ENCODE measurements around the gene AIMP1.
"Not testable (repeated sequence)": the region's sequence is repeated elsewhere in the genome, so short reads cannot be mapped to it uniquely, and the experiment has no call there.

AIMP1 gene

GRCh38 chr4:106314960-106315359 is 1.4 kb upstream of the AIMP1 start:
- no peak for DNase-seq

GRCh38 chr4:106315476-106315967 is 828 bp upstream of the AIMP1 start:
- no peak for DNase-seq

GRCh38 chr4:106316773-106317409 is 541 bp downstream of the AIMP1 start:
- DNase-seq, result no peak

GRCh38 chr4:106317815-106318214 is 1.5 kb downstream of the AIMP1 start:
- DNase-seq, result no peak

- no peak for DNase-seq
Observed at GRCh38 chr4:106318511-106318910, 2.2 kb downstream of the AIMP1 start.

- no peak for DNase-seq
Observed at GRCh38 chr4:106320235-106320634, 3.9 kb downstream of the AIMP1 start.

- DNase-seq, result not testable (repeated sequence)
Observed at GRCh38 chr4:106321168-106321567, 4.8 kb downstream of the AIMP1 start.

- not testable (repeated sequence) for DNase-seq
Observed at GRCh38 chr4:106321814-106322213, 5.5 kb downstream of the AIMP1 start.

GRCh38 chr4:106323119-106323518 is 6.8 kb downstream of the AIMP1 start:
- no peak for DNase-seq

GRCh38 chr4:106325800-106326199 is 9.4 kb downstream of the AIMP1 start:
- no peak for DNase-seq

- peak; percentile 3 for DNase-seq
Observed at GRCh38 chr4:106329041-106329618, 12.8 kb downstream of the AIMP1 start.

- DNase-seq, result no peak
Observed at GRCh38 chr4:106333186-106333585, 16.8 kb downstream of the AIMP1 start.

GRCh38 chr4:106334741-106335470 is 18.6 kb downstream of the AIMP1 start:
- DNase-seq, result no peak

- DNase-seq, result no peak
Observed at GRCh38 chr4:106336618-106337017, 20.3 kb downstream of the AIMP1 start.

- no peak for DNase-seq
Observed at GRCh38 chr4:106337916-106338315, 21.6 kb downstream of the AIMP1 start.

- no peak for DNase-seq
Observed at GRCh38 chr4:106338671-106339070, 22.3 kb downstream of the AIMP1 start.

GRCh38 chr4:106339431-106339830 is 23.1 kb downstream of the AIMP1 start:
- no peak for DNase-seq

- no peak for DNase-seq
Observed at GRCh38 chr4:106340774-106341173, 24.4 kb downstream of the AIMP1 start.

- no peak for DNase-seq
Observed at GRCh38 chr4:106343865-106344646, 27.7 kb downstream of the AIMP1 start.

GRCh38 chr4:106344647-106344970 is 28.3 kb downstream of the AIMP1 start:
- no peak for DNase-seq

GRCh38 chr4:106347167-106347566 is 30.8 kb downstream of the AIMP1 start:
- DNase-seq, result no peak

- DNase-seq, result no peak
Observed at GRCh38 chr4:106351016-106351415, 34.7 kb downstream of the AIMP1 start.

- DNase-seq, result no peak
Observed at GRCh38 chr4:106353786-106354185, 37.4 kb downstream of the AIMP1 start.

Data from retina (tissue), 1 donor.